ENCODE data around the gene RIPK4.

DNA sequence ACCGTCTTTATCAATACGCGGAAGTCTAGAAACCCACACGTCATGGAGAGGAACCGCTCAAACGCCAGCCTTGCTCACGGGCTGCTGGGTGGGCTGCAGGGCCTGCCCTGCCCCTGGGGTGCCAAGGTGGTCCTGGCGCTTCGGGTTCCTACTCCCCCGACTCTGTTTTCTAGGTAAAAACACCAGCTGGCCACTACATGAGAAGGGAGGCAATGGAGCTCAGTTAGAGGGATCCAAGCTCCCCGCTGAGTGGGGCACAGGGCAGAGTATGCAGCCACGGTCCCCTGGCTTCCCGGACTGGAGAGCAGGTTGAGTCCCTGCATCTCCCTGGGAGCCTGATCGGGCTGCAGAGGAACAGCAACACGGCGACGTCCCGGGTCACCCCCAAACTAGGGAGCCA lies 41.2 kb upstream of the RIPK4 start:
- TF ChIP-seq, protein P1, sequence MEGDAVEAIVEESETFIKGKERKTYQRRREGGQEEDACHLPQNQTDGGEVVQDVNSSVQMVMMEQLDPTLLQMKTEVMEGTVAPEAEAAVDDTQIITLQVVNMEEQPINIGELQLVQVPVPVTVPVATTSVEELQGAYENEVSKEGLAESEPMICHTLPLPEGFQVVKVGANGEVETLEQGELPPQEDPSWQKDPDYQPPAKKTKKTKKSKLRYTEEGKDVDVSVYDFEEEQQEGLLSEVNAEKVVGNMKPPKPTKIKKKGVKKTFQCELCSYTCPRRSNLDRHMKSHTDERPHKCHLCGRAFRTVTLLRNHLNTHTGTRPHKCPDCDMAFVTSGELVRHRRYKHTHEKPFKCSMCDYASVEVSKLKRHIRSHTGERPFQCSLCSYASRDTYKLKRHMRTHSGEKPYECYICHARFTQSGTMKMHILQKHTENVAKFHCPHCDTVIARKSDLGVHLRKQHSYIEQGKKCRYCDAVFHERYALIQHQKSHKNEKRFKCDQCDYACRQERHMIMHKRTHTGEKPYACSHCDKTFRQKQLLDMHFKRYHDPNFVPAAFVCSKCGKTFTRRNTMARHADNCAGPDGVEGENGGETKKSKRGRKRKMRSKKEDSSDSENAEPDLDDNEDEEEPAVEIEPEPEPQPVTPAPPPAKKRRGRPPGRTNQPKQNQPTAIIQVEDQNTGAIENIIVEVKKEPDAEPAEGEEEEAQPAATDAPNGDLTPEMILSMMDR (conservative IDR thresholded peaks at IDR 0.05; ENCODE audit: low read depth, low read length): no peak
- no peak for TF ChIP-seq EZH2 (IDR thresholded peaks at IDR 0.05; ENCODE audit: borderline replicate concordance, low read depth, low read length, poor library complexity, severe bottlenecking)
